ENCODE results near the gene FOXL2NB.

The FOXL2NB gene

GRCh38 chr3:138947495-138948121, 591 bp downstream of the FOXL2NB start:
- Histone ChIP-seq H3K4me1 (ENCODE audit: insufficient read depth, low read length, poor library complexity, severe bottlenecking) (peaks cover 7% of the 10 kb centered on the region), H3K36me3 (ENCODE audit: insufficient read depth, low read length) (no peaks in the 10 kb centered on the region), H3F3A (ENCODE audit: low read depth) (no peaks in the 10 kb centered on the region), H4K20me1 (ENCODE audit: insufficient read depth, low read length, poor library complexity, severe bottlenecking) (no peaks in the 10 kb centered on the region), H3K4me2 (ENCODE audit: low read depth, low read length, poor library complexity, severe bottlenecking) (no peak overlapping the region), H3K27me3 (ENCODE audit: insufficient read depth, low read length, poor library complexity, severe bottlenecking) (peaks cover 16% of the 10 kb centered on the region), H3K9ac (ENCODE audit: low read depth, low read length, poor library complexity, severe bottlenecking) (no peak overlapping the region), H2AFZ (ENCODE audit: low read length) (no peak overlapping the region), H3K9me2 (replicated peaks; ENCODE audit: low read depth, low read length) (no peaks in the 10 kb centered on the region), H3K4me3 (ENCODE audit: low read length, poor library complexity, severe bottlenecking) (no peak overlapping the region), H3K79me2 (ENCODE audit: insufficient read depth, low read length) (no peaks in the 10 kb centered on the region), H3K9me3 (ENCODE audit: insufficient read depth, low read depth, low read length) (no peaks in the 10 kb centered on the region)
- TF ChIP-seq CTCF (conservative IDR thresholded peaks at IDR 0.05; ENCODE audit: low read length) (no peak), EZH2phosphoT487 (IDR thresholded peaks at IDR 0.05; ENCODE audit: borderline replicate concordance) (no peak)

- no peaks in the 10 kb centered on the region for H3K9me3 ChIP-seq (ENCODE audit: insufficient read depth, low read depth, low read length)
- H3K27me3 ChIP-seq (ENCODE audit: insufficient read depth, low read length, poor library complexity, severe bottlenecking): peaks cover 16% of the 10 kb centered on the region
- H4K20me1 ChIP-seq (ENCODE audit: insufficient read depth, low read length, poor library complexity, severe bottlenecking): no peaks in the 10 kb centered on the region
- H2AFZ ChIP-seq (ENCODE audit: low read length): no peak overlapping the region
- H3K4me3 ChIP-seq (ENCODE audit: low read length, poor library complexity, severe bottlenecking): no peak overlapping the region
- no peaks in the 10 kb centered on the region for H3K79me2 ChIP-seq (ENCODE audit: insufficient read depth, low read length)
- H3K4me2 ChIP-seq (ENCODE audit: low read depth, low read length, poor library complexity, severe bottlenecking): no peak overlapping the region
- TF ChIP-seq CTCF (conservative IDR thresholded peaks at IDR 0.05; ENCODE audit: low read length): no peak
- no peak for TF ChIP-seq EZH2phosphoT487 (IDR thresholded peaks at IDR 0.05; ENCODE audit: borderline replicate concordance)
- peaks cover 7% of the 10 kb centered on the region for H3K4me1 ChIP-seq (ENCODE audit: insufficient read depth, low read length, poor library complexity, severe bottlenecking)
- no peaks in the 10 kb centered on the region for H3K9me2 ChIP-seq (replicated peaks; ENCODE audit: low read depth, low read length)
- no peak overlapping the region for H3K9ac ChIP-seq (ENCODE audit: low read depth, low read length, poor library complexity, severe bottlenecking)
- H3K36me3 ChIP-seq (ENCODE audit: insufficient read depth, low read length): no peaks in the 10 kb centered on the region
- no peaks in the 10 kb centered on the region for H3F3A ChIP-seq (ENCODE audit: low read depth)
Observed at GRCh38 chr3:138948371-138949001, 1.5 kb downstream of the FOXL2NB start.

- no peak overlapping the region for H3K9ac ChIP-seq (ENCODE audit: low read depth, low read length, poor library complexity, severe bottlenecking)
- H4K20me1 ChIP-seq (ENCODE audit: insufficient read depth, low read length, poor library complexity, severe bottlenecking): no peaks in the 10 kb centered on the region
- TF ChIP-seq CTCF (conservative IDR thresholded peaks at IDR 0.05; ENCODE audit: low read length) (no peak), EZH2phosphoT487 (IDR thresholded peaks at IDR 0.05; ENCODE audit: borderline replicate concordance) (no peak)
- no peaks in the 10 kb centered on the region for H3K9me2 ChIP-seq (replicated peaks; ENCODE audit: low read depth, low read length)
- no peaks in the 10 kb centered on the region for H3K9me3 ChIP-seq (ENCODE audit: insufficient read depth, low read depth, low read length)
- H3K4me3 ChIP-seq (ENCODE audit: low read length, poor library complexity, severe bottlenecking): no peak overlapping the region
- no peaks in the 10 kb centered on the region for H3F3A ChIP-seq (ENCODE audit: low read depth)
- H3K79me2 ChIP-seq (ENCODE audit: insufficient read depth, low read length): no peaks in the 10 kb centered on the region
- H3K4me2 ChIP-seq (ENCODE audit: low read depth, low read length, poor library complexity, severe bottlenecking): no peak overlapping the region
- peaks cover 16% of the 10 kb centered on the region for H3K27me3 ChIP-seq (ENCODE audit: insufficient read depth, low read length, poor library complexity, severe bottlenecking)
- H2AFZ ChIP-seq (ENCODE audit: low read length): no peak overlapping the region
- H3K4me1 ChIP-seq (ENCODE audit: insufficient read depth, low read length, poor library complexity, severe bottlenecking): peaks cover 7% of the 10 kb centered on the region
- no peaks in the 10 kb centered on the region for H3K36me3 ChIP-seq (ENCODE audit: insufficient read depth, low read length)
Observed at GRCh38 chr3:138949002-138949418, 2.0 kb downstream of the FOXL2NB start.

Measured in Loucy (cell line).